NCI-H2227 (cell line): ENCODE results near the gene LMLN.
"Not testable (repeated sequence)": the region's sequence is repeated elsewhere in the genome, so short reads cannot be mapped to it uniquely, and the experiment has no call there.

ENCODE experiments used
- DNase-seq: peaks from one replicate; lab custom pipeline; 2025; ENCODE audit not compliant: unreplicated experiment; lab: John Stamatoyannopoulos, UW

Gene LMLN, protein sequence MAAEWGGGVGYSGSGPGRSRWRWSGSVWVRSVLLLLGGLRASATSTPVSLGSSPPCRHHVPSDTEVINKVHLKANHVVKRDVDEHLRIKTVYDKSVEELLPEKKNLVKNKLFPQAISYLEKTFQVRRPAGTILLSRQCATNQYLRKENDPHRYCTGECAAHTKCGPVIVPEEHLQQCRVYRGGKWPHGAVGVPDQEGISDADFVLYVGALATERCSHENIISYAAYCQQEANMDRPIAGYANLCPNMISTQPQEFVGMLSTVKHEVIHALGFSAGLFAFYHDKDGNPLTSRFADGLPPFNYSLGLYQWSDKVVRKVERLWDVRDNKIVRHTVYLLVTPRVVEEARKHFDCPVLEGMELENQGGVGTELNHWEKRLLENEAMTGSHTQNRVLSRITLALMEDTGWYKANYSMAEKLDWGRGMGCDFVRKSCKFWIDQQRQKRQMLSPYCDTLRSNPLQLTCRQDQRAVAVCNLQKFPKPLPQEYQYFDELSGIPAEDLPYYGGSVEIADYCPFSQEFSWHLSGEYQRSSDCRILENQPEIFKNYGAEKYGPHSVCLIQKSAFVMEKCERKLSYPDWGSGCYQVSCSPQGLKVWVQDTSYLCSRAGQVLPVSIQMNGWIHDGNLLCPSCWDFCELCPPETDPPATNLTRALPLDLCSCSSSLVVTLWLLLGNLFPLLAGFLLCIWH

DNA sequence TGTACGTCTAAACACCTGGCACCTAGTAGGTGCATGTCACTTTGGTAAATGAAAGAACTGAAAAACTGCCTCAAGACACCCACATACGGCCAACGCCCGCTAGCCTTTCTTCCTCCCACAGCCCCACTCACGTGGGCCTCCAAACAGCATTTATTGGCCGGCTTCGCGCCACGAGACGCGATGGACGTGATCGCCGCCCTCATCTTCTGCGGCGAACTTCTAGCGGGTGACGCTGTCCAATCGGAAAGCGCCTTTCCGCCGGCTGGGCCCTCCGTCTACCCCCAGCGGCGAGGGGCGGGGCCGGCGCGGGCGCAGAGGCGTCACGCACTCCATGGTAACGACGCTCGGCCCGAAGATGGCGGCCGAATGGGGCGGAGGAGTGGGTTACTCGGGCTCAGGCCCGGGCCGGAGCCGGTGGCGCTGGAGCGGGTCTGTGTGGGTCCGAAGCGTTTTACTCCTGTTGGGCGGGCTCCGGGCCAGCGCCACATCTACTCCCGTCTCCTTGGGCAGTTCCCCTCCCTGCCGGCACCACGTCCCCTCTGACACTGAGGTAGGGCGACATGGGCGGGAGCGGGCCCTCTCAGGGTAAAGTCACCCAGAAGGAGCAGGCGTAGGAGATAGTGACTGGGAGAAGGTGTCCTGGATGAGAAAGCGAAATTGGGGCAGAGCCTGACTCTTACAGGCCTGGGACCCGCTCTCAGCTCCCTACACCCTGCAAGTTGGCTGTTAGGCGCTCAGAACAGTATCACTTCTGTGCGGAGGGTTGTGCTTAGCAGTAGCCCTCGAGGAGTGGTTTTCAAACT, at the start of gene LMLN:
Gene LMLN (plus strand): TSS at position 327 of the 803 bp plus-strand sequence. CDS start 29 bp downstream, at position 356.
- peak; percentile 99 for DNase-seq

DNA sequence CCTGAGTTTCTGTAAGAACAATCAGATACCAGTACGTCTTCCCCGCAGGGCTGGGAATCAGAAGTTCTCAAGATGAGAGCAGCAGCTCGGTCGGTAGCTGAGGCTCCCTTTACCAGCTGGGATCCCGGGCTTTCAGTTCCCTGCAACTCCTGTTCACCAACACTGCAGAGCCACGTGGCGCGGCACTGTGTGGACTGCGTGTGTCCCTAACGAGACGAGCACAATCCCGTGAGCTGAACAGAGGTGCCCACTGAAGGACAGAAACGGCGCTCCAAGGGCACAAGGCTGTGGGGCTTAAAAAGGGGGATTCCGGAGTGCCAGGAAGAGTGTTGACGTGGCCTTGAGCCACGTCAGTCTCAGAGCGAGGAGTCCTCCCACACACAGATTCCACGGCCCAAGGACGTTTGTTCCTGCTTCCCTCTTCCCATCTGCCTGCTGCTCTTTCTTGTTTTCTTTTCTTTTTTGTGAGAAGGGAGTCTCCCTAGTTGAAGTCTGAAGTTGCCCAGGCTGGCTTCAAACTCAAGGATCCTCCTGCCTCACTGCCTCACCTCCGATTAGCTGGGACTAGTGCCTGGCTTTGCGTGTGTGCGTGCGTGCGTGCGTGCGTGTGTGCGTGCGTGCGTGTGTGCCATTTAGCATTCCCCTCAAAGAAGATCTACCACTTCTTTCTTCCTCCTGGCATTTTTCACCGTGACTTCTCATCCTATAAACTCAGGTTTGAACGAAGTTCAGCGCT, 47.1 kb upstream of the LMLN start:
- no peak for DNase-seq

DNA sequence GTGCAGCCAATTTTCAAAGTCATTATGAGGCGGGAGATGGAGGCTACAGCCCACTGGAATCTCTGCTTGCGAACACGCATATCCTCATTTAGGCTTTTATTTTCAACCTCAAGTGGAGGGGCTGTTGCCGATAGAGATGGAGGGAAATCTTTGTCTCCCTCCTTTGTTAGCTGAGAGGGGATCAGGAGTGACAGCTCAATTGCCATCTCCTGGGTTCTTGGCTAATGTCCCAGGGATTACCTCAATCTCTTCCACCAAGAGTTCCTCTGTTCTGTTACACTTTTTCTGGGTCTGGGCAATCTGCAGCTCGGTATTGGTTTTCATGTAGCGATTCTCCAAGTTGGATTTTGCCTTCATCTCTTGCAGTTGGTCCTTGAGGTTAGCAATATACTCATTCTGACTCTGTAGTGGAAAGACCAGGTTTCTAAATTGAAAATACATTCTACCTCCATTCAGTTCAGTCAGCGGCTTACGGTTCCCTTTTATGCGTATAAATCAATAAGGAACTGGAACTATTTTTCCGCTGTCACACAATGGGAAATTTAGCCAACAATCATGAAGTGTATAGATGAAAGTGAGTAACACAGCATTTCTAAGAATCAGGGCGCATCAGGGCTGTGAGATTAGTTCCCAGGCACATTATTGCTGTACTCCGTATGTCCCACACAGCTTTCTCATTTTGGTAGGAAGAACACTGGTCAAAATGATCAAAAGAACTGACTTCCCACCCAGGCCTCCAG, 46.2 kb upstream of the LMLN start:
- DNase-seq, result no peak

DNA sequence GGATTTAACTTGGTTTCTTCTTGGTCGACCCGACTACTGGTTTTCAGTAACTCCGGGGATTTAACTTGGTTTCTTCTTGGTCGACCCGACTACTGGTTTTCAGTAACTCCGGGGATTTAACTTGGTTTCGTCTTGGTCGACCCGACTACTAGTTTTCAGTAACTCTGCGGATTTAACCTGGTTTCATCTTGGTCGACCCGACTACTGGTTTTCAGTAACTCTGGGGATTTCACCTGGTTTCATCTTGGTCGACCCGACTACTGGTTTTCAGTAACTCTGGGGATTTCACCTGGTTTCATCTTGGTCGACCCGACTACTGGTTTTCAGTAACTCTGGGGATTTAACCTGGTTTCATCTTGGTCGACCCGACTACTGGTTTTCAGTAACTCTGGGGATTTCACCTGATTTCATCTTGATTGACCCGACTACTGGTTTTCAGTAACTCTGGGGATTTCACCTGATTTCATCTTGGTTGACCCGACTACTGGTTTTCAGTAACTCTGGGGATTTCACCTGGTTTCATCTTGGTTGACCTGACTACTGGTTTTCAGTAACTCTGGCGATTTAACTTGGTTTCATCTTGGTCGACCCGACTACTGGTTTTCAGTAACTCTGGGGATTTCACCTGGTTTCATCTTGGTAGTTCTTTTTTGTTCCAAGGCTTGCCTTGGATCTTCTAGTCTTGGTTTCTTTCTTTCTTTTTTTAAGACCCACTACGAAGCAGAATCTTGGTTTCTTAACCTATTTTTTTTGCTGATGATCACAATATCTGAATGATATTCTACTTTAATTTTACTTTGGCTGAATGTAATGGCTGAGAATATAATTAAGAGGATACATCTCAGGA, 38.4 kb upstream of the LMLN start:
- DNase-seq, result not testable (repeated sequence)

DNA sequence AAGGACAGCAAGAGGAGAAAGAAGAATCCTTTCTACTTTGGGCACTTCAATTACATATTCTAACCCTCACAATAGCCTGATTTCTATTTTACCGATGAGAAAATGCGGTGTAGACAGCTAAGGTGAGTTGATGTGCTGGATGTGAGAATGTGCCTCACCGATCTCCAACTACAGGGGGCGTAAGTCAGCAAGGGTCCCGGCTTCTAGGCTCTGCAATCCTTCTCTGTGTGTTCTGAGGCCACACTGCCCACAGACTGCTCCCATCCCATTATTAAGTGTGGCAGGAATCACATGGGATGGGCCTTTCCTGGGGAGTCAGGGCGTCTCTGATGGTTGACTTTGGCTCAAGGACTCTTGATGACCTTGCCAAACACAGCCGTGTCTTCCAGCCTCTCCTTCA, 33.6 kb upstream of the LMLN start:
- no peak for DNase-seq

DNA sequence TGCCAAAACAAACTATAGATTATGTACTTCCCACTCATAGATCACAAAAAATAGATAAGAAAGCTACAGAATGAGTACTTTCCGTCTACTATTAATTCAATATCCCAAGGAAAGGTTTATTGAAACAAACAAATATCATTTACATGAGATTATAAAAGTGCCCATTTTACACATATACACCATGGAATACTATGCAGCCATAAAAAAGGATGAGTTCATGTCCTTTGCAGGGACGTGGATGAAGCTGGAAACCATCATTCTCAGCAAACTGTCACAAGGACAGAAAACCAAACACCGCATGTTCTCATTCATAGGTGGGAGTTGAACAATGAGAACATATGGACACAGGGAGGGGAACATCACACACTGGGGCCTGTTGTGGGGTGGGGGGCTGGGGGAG, 32.4 kb upstream of the LMLN start:
- DNase-seq, result not testable (repeated sequence)

DNA sequence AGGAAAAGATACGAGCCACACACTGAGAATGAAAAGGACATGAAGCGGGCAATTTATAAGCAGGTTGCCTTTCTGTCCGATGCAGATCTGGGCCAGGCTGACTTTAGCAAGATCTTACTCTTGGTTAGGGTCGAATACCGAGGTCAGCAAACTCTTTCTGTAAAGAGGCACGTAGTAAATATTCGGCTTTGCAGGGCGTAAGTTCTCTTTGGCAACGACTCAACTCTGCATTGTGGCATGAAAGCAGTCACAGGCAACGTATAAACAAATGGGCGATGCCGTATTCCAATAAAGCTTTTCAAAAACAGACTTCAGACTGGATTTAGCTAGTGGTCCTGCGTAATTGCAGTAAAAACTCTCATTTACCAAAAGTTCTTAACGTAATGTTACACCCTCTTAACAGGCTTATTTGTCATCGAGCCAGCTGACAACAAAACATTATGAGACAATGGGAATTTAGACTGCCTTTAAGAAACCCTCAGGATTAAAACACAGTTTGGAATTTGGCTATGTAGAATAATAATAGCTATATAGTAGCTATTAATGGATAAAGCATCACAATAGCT, 23.1 kb upstream of the LMLN start:
- no peak for DNase-seq

DNA sequence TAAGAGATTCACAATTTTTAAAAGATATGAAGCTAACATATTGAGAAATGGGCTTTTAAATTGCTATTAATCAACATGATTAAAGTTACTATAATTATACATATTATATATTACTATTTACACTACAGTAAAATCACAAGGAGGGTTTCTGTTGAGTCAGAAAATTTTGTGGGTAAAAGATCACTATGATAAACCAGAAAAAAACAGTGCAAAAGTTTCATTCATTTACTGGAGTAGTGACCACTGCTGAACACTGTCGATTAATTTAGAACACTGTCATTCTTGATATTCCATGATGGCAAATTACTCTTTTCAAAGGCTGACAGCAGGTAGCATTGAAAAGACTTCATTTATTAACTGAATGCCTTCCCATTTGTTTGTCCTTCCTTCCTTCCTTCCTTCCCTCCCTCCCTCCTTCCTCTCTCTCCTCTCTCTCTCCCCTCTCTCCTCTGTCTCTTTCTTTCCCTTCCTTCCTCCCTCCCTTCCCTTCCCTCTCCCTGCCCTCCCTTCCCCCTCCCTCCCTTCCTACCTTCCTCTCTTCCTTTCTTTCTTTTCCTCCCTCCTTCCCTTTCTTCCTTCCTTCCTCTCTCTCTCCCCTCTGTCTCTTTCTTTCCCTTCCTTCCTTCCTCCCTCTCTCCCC, 19.2 kb upstream of the LMLN start:
- no peak for DNase-seq

DNA sequence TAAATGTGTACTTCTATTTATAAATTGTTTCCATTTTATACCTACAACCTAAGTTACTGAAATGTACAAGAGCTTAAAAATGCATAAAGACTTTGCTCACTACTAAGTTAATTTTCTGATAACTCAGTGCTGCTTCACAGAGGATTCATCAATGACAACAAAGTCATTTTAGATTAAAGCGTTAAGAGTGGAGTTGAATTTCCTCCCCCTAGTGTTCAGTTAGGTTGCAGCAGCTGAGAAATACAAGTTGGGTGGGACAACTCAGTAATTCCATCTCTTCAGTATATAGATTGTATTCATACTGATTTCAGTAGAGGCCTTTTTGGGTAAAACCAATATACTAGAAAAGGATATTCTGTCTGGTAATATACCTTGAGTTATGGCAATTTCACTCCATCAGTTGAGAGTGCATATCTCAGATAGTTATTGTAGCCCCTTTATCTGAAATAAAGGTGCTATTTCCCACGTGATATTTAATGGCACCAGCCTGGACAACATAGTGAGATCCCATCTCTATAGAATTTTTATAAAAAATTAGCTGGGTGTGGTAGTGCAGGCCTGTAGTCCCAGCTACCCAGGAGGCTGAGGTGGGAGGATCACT, 17.0 kb upstream of the LMLN start:
- peak; percentile 47 for DNase-seq

DNA sequence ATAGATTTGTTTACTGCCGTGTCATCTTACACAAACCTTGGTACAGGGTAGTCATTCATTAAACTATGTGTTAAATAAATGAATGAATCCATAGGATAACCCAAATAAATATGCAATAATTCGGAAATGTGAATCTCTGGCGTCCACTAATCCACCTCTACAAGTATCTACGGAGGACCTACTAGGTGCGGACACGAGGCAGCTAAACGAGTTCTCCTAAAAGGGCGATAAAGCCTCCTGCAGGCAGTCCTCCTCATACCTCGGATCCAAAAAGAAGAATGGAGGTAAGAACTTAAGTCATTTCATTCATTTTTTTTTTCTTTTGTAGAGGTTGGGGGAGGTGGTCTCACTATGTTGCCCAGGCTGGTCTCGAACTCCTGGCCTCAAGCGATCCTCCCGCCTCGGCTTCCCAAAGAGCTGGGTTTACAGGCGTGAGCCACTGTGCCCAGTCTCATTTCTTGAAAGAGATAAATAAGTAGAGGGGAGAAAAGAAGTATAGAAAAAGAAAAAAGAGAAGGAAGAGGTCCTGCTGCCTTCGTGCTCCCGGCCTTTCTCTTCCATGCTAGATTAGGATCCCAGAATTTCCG, 10.7 kb upstream of the LMLN start:
- no peak for DNase-seq

DNA sequence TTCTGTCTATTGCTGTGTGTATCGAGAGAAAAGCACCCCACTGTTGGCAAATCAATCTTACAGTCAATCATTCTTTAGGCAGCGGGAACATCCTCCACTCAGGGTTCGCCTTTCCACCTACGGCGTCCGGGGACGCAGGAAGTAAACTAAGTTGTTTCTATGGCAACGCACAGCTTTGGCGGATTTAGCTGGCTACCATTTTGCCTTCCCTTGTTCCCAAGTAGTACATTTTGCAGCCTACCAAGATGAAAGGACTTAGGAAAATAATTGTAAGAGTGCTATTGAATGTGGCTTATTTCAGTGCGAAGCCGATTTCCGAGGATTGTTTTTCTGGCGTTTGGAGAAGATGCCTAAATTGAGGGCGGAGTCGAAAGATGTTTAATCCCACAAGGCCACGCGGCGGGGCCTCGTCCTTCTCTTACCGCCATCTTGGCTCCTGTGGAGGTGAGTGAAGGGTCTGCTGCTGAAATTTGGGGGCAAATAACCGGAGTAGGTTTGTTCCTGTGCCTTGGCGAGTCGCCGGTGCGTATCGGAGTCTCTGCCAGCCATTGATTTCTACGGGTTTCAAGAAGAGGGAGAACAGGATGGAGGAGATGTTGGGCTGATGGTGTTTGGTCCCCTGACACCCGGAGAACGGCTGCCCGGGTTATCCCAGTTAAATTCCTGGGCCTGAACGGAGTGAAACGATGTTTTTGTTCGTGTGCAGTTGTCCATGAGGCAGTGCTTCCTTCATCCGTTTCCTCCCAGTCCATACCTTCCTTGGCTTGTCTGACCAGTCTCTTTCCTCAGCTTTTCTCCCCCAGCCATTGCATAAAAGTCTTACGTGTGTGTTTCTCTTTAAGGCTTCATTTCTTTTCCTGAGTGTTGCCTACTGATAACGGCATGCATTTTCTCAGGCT, 10.0 kb upstream of the LMLN start, which contains the start of gene RPL35A:
Gene RPL35A (plus strand): TSS at position 413 of the 899 bp plus-strand sequence. CDS start 778 bp downstream, outside the sequence.
- DNase-seq, result peak; percentile 99

DNA sequence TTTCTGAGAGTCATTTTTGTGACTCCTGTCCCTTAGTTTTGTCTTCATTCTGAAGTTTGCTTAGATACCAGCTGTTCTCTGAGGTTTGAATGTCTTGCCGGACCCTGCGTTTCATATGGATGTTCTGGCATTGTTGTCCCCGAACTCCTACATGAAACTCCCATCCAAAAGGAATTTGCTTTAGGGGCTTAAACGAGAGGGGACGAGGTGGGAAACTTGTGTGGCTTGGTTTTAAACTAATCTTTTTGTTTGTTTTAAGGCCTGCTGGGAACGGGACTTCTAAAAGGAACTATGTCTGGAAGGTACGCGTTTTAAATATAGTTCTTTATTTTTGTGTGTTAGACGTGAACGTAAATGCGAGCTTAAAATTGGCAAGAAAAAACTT, 9.3 kb upstream of the LMLN start:
- no peak for DNase-seq

DNA sequence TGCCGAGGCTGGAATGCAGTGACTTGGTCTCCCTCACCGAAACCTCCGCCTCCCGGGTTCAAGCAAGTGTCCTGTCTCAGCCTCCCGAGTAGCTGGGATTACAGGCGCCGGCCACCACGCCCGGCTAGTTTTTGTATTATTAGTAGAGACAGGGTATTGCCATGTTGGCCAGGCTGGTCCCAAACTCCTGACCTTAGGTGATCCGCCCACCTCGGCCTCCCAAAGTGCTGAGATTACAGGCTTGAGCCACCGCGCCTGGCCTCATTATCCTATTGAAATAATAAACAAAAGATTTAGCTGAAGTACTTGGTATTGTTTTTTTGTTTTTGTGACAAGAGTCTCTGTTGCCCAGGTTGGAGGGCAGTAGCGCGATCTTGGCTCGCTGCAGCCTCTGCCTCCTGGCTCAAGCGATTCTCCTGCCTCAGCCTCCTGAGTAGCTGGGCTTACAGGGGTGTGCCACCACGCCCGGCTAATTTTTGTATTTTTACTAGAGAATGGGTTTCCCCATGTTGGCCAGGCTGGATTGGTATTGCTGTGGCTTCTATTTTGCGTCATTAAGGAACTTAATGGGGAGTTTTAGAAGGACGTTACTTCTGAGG, 8.5 kb upstream of the LMLN start:
- DNase-seq, result no peak

DNA sequence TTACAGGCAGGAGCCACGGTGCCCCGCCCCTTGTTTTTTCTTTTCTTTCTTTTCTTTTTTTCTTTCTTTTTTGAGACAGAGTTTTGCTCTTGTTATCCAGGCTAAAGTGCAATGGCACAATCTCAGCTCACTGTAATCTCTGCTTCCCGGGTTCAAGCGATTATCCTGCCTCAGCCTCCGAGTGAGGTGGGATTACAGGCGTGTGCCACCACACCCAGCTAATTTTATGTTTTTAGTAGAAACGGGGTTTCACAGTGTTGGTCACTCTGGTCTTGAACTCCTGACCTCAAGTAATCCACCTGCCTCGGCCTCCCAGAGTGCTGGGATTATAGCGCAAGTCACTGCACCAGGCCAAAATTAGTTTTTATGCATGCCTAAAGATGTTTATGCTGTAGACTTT, 7.6 kb upstream of the LMLN start:
- no peak for DNase-seq

DNA sequence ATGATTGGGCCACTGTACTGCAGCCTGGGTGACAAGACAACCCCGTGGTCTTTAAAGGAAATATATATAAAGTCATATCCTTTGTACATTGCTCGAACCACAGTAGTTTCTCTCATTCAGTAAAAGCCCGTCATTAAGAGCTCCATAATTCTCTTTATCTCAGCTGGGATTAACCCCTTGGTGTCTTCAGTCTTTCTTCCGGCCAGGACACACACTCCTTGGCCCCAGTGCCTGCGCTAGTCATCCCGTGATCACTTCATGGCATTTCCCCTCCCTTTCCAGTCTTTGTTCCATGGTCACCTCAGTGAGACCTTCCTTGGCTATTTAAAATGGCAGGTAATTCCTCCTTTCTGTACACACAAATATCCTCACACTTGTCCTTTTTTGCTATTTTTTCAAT, 6.7 kb upstream of the LMLN start:
- DNase-seq, result no peak

DNA sequence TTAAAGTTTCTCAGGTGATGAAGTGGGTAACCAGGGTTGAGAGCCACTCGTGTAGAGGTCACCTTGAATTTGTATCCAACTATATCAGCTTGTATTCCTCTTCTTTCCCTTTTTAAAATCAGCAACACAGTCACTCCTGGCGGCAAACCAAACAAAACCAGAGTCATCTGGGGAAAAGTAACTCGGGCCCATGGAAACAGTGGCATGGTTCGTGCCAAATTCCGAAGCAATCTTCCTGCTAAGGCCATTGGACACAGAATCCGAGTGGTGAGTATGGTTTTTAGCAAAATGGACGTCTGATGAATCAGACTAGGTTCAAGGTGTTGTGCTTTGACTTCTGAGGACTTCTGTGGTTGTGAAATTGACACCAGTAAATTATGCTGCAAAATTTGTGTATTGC, 6.1 kb upstream of the LMLN start:
- no peak for DNase-seq
